Right forelimb (tissue), 1 donor: ENCODE results near the gene GMDS.

ENCODE experiments used
- DNase-seq: peaks from one replicate; pipeline ENCODE4 v3.0.0-alpha.2; 2018

GMDS gene

DNA sequence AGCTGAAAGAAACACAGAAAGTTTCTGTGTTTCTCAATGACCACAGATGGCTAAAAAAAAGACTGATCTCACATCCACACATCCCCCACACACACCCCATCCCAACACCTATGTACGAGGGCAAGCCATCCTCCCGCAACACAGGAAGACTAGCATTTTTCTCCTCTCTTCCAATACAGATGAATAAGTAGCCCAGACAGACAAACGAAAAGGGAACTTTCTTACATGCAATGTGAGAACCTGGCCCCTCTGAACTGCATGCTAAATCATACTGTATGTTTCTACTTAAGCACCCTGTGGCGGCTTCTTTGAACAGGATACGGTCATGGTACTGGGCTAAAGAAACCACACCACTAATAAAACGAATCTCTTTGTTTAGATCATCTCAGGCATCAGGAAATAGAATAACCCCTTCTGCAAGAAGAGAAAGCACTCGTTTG, 116.2 kb downstream of the GMDS start:
- DNase-seq, result no peak

DNA sequence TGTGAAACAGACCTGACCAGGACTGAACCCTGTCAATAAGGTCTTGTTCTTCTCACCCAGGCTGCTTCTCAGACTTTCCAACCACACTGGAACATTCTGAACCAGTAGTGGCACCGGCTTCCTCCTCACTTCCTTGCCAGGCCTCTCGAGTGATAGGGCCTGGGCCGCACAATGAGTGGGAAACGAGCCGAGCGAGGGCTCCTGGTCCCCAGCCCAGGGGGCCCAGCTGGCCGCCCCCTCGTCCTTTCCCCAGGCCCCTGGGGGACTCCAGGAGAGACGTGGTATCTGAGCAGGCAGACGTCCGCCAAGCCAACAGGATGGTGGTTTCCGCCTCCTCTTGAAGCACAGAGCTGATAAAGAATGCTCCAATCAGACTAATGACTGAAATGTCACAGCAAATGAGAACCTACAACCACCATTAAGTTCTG, 117.9 kb downstream of the GMDS start:
- no peak for DNase-seq

DNA sequence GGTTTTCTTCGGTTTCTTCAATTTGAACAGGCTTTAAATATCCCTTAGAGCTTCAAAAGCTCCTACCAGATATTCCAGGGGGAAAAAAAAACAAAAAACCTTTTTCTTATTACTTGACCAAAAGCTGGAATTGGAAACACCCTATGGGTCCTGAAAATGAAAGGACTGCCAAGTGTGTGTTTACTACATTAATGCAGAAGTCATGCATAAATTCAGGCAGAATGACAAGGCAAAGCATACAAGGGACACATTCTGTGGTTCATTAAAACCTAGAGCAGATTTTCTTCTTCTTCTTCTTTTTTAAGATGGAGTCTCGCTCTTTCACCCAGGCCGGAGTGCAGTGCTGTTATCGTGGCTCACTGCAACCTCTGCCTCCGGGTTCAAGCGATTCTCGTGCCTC, 119.1 kb downstream of the GMDS start:
- no peak for DNase-seq

DNA sequence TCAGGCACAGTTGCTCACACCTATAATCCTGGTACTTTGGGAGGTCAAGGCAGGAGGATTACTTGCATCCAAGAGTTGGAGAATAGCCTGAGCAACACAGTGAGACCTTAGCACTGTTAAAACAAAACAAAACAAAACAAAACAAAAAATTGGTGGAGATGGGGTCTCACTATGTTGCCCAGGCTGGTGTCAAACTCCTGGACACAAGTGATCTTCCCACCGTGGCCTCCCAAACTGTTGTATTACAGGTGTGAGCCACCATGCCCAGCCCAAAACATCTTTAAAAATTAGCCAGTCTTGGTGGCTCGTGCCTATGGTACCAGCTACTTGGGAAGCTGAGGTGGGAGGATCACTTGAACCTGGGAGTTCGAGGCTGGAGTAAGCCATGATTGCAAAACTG, 120.2 kb downstream of the GMDS start:
- DNase-seq, result no peak

DNA sequence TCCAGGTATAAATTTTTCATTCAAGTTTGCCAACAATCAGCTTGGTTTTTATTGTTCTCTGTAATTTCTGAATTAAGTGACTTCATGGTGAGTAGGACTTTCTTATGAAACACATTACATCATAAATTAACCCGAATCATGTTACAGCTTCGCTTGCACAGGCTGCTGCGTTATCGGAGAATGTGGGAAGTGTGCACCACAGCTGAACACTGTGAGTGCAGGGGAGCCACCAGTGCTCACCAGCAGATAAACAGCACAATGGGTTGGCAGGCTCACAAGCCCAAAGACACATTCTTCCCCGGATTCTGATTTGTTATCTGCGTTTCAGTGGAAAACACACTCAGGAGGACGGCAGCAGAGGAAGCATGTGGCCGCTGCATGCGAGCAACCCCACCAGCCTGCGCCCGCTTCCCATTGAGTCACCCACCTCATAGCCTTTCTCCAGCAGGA, 121.1 kb downstream of the GMDS start:
- no peak for DNase-seq

DNA sequence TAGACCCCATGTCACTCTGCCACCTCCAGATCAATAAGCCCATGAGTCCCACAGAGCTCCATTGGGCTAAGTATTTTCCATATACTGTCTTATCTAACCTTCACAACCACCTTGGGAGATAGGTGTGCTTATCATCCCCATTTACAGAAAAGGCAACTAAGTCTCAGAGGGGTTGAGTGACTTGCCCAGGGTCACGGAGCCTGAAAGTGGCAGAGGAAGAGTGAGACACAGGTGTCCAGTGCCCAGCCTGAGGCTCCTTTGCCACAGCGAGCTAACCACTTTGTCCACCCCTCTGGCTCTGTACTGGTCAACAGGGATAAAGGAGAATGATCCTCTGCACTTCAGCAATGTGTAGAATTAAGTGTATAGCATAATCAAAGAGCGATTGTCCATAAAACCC, 124.5 kb downstream of the GMDS start:
- no peak for DNase-seq

DNA sequence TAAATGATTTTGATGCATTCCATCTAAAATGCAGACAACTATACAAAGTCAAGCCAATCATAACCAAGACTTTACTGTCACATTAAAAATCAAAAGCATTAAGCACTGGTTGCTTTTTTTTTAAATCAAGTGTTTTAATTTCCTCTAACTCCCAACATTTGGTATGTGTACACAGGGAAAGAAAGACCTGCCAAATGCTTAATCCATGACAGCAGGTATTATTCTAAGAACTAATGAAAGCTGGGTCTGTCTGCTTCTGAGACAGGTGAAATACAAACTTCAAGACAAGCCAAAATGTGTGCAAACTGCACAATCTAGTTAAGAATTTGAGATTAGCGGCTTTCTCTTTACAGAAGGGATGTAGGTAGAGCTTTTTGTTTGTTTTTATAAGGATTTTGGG, 126.1 kb downstream of the GMDS start:
- no peak for DNase-seq

DNA sequence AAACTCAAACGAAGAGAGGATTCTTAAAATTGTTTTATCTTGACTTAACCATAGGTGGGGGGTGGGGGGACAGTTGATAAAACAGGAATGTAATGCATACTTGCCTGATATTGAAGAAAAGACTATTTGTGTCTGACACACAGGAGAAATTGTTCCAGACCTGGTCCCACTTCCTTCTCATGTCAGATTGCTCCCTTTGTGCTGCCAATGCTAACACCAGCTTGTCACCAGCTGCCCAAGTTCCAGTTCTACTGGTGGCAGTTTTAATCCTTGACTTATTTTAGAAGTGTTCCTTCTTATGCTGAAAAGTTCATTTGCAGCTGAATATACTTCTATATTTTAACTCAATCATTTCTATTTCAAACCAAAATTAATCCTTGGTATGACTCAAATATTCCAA, 127.3 kb downstream of the GMDS start:
- DNase-seq, result no peak

DNA sequence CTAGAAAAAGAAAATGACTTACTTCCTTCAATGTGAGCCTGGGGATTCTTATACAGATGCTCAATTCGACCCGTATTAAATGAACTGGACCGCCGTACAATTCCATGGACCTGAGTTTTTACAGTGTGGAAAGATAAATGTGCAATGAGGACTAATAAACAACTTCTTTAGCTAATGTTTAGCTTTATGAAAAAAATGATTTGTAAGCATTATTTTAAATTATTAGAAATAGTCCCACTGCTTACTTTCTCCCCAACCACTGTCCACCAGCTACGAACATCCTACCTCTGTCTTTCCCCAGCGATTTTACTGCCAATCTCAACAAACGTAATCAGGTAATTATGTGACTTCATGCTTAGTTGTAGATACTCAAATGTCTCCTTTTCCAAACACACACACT, 128.0 kb downstream of the GMDS start:
- no peak for DNase-seq

DNA sequence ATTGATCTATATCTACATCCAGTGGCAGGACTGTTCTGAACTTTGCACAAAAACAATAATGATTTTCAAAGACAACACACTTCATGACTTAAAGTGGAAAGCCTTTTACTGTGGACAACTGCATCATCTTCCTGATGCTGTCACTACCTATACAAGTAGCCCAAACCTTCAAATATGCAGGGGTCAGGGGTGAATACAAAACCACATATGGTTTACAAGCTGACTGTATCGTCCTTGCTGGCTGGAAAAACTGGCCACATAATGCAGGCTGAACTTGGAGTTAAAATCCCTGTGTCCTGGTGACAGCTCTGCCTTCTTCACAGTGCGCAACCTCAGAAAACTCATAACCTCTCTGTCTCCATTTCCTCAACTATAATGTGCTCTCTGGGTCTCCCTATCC, 128.9 kb downstream of the GMDS start:
- DNase-seq, result no peak

DNA sequence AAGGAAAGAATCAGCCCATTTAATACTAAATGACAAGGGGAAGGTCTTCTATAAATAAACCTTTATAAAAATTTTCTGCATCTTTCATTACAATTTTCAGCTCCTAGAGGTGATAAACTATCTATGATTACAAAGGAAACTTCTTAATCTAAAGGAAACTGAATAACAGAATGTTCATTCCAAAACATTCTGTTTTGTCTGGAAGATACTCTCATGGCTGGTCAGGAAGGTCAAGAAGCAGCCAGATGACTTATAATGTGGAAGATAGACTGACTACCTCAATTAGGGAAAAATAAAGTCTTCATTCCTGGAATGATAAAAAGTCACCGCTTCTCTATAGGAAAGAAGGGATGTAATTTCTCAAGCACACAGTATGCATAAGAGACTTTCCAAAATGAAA, 131.3 kb downstream of the GMDS start:
- no peak for DNase-seq

DNA sequence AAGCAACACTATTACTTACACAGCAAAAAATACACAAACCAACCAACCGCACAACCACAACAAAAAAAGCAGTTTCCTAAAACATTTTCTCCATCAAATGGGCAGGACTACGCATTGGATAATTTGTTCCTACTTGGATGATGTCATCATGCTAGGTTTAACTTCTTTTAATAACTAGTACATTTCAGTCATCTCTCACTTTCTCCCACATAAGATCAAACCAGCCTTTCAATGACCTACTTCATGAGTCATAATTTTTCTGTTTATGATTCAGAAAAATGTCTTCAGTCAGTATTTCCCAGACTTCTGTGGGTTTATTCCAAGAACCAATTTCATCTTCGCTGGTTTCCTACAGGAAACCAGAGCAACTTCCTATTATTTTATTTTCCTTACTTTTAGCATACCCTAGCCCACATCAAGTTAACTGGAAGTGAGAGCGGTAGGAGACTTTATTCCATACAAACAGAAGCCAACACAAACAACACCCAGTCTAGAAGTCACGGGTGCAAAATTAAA, 134.2 kb downstream of the GMDS start:
- no peak for DNase-seq

DNA sequence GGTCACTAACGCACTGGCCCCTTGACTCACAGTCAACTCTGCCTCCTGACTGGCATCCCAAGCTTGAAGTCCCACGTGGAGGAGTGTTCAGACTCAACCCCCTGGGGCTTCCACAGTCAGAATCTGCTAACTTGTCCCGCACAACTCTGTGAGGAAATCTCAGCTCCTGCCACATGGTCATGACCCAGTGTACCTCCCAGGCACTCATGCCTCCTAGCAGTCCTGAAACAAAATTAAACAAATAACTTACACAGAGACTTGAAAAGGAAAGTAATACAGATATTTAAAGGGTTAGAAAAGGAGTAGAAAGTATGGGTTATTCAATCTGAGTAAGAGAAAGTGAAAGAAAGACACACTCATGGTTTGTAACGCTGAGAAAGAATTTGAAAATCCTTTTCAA, 134.9 kb downstream of the GMDS start:
- DNase-seq, result no peak

DNA sequence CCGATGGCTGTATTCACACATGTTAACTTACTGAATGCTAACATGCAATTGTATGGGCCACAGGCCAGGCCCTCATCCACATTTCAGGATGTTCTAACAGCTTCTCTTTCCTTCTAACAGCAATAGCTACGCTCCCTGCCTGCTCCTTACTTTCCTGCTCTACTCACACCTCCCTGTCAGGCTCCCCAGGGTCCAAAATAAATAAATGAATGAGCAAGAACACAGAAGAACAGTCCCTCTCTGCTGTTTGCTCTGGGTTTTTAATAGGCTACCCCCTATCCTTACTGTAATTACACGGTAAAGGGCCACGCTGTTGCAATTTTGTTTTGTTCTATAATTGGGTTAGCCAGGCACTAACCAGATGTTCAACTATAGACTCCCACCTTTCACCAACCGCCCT, 135.6 kb downstream of the GMDS start:
- DNase-seq, result no peak

DNA sequence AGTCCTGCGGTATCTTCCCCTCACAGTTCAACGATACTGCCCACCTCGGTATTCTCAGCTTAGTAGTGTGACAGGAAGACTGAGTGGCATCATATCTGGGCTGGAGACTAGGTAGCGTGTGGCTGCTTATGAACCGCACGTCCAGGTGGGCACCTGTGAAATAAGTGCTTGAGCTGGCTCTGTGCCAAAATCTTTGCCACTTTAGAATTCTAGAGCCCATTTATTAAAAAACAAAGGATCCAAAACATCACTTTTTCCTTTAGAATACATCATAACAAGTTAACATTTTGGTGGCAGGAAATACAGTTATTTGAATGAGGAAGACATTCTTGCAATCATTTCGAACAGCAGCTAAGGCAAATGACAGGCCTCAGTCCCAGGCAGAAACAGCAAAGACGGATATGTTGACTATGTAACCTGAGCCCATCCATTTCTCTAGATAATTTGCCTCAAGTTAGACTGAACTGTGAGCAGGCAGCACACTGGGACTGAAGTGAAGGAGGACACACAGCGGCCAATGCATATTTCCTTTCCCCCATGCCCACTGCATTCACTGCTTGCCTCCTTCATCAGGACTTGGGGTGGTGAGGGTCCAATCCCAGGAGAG, 136.6 kb downstream of the GMDS start:
- no peak for DNase-seq

DNA sequence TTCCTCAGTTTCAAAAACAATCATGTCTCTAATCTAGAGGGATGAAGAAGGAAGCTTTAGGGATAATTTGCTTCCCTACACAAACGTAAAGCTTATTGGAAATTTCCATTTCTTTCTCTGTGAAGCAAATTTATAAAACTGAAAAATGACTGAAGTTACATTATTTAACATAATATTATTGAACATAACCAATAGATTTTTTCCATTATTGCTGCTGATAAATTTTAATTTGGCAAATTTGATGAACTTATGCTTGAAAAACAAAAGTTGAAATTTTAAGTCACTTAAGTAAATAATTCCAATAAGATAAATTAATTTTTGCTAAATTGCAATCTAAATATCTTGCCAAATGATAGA, 140.9 kb downstream of the GMDS start:
- no peak for DNase-seq

DNA sequence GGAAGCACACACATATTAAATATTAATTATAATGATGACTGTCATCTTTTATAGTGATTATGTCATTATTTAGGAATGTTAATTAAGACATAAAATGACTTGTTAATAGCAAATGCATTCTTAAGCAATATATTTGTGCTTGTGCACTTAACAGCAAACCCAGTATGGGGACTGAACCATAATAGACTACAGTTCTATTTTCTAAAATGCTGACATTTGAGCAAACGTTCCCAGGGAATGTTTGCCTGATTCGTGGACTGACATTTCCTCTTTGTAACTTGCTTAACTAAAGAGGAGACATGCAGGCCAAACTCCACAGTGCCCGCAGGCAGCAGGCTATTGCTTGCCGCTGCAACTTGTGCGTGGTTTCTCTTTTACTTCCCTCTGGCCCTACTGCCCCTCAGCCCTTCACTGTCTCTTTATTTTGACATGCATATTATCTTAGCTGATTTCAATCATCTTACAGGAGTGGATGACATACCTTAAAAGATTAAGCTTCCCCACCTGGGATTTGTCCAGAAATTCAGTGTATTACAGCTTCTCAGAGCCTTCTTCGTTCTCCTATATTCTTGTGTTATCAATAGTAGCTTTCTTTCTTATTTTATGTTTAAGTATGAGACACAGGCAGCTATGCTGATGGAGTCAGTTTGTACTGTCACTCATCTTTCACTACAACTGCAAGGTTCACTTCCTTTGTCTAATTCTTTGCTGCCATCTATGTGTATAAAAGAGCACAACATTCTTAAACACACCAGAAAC, 141.5 kb downstream of the GMDS start:
- DNase-seq, result no peak

DNA sequence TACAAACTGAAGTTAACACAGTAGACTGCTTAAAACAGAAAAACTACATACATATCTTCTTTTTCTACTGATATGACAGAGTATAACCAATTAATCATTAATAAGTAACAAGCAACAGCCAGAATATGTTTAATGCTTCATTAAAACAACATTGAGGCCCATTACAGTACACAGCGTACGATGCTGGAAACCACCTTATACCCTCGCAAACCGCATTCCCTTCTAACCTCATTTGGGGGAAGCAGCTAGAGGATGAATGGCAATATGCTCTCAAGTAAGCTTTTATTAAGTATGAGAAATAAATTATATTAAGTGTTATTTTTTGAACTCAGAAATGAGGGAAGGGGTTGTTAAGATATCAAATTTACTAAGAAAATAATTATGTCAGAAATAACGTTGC, 142.4 kb downstream of the GMDS start:
- no peak for DNase-seq

DNA sequence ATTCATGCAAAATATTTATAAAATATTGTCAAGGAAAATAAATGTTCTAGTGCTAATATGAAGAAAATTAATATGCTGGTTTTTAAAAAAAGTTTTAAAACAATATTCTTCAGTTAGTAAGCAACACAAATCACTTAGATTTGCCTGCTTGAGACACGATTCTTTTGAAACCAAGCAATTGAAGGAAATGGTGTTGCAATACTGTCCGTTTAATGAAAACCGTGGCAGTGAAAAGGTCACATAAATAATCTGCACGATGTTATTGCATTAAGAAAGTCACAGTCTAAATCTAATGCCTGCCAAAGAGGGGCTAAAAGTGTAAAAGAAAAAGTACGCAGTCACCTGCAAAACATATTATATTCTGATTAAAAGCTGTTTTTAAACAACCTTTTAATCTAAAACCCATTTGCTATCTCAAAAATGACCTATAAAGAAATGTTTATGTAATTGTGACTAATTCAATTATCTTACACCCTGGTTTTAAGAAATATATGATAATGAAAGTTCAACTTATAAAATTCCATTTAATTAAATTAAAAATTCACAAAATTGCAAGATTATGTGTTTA, 143.0 kb downstream of the GMDS start:
- DNase-seq, result no peak

DNA sequence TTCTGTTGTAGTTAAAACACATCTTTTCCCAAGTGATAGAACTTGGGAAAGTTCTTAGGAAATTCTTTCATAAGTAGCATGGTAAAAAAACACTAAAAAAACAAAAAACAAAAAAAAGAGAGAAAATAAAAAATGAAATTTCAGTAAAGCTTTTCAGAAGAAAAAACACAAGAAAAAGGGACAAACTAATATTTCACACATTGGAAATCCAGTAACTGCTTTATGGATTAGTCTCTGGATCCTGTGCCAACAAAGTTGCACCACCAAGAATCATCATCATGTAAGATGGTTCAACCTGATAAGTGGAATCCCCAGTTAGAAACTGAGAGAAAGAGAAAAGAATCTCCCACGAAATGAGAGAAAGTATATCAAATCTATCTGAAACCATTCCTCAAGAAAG, 144.2 kb downstream of the GMDS start:
- no peak for DNase-seq

DNA sequence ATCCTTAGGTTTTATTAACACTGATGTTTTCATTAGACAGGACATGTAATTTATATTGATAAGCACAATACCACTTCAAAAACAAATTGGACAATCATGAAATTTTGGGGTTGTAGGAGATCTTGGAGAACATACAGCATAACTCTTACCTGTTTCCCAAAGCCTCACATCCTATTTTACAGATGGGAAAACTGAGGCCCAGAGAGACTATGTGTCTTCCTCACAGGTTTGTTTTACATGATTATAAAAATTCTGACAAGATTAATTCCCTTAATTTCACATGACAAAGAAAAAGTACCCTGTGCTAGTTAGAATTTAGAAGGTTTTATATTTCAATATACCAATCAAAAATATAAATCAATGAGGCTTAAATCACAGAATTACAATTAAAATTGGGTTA, 145.5 kb downstream of the GMDS start:
- no peak for DNase-seq

DNA sequence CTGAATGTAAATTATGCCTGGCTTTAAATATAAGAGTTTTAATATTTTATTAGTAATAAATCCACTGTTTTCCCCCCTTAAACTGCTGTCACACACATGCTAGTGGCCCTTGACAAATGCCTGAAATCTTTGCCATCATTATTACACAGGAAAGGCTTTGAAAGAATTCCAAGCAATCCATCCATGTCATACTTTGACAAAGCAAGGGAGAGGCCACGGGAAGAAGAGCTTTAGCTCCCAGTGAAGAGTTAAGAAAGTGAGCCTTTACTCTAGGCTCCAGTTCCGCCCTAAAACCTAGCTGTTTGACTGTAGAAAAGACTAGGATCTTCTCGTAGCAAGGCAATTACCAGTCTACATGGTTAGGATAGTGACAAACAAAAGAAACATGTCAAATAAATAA, 147.9 kb downstream of the GMDS start:
- DNase-seq, result no peak

DNA sequence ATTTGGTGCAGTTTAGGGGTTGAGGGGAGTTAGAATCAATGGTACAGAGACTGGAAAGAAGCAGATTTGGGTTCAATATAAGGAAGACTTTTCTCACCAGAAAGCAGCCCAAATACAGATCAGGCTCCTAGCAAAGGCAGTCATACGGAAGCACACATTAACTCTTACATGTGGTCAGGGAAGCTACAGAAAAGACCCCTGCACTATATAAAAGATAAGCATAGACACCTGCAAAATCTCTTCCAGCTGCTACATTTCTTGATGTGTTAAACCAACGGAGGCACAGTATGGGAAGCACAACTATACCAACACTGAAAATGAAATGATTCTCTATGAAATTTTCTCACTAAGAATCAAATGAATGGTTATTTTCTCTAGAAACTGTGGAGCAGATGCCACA, 150.8 kb downstream of the GMDS start:
- no peak for DNase-seq

DNA sequence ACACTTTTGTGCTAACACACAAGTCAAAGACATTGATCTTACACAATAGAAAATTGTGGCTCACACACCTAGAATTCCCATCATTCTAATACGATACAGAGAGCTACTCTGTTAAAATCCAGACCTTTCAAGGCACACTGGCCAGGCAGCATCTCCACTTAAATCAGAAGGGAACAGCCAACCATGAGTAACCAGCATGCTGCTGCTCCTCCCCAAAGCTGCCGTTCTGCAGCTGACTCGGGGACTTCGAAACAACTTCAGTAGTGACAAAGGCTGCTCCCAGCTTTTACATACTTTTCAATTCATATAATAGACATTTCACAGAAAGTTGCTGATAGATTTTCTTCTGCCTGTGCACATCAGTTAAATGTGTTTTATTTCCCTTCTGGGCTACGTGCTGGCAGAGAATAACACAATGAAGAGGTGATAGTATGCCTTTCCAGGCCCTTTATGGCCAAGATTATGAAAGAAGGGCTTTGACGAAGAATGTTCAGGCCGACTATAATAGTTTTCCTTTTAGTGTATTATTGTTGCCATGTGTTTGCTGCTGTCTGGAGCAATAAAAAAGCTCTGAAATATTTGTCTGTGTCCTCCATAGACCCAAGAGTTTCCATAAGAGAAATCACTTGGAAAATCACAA, 159.0 kb downstream of the GMDS start:
- DNase-seq, result no peak
